Amygdala (tissue), 56 donors: ENCODE measurements around the gene SIL1.
"Not testable (repeated sequence)": the region's sequence is repeated elsewhere in the genome, so short reads cannot be mapped to it uniquely, and the experiment has no call there.

Source experiments
- DNase-seq, 56 donors: peaks; one replicate each; lab custom pipeline; 2025; lab: John Stamatoyannopoulos, UW

The SIL1 gene

GRCh38 chr5:138935466-138935865 lies 262.7 kb downstream of the SIL1 start:
- no peak for DNase-seq

GRCh38 chr5:138934971-138935370 lies 263.2 kb downstream of the SIL1 start:
- no peak for DNase-seq

- no peak for DNase-seq
Measured at GRCh38 chr5:138933522-138934290, 264.5 kb downstream of the SIL1 start.

DNA sequence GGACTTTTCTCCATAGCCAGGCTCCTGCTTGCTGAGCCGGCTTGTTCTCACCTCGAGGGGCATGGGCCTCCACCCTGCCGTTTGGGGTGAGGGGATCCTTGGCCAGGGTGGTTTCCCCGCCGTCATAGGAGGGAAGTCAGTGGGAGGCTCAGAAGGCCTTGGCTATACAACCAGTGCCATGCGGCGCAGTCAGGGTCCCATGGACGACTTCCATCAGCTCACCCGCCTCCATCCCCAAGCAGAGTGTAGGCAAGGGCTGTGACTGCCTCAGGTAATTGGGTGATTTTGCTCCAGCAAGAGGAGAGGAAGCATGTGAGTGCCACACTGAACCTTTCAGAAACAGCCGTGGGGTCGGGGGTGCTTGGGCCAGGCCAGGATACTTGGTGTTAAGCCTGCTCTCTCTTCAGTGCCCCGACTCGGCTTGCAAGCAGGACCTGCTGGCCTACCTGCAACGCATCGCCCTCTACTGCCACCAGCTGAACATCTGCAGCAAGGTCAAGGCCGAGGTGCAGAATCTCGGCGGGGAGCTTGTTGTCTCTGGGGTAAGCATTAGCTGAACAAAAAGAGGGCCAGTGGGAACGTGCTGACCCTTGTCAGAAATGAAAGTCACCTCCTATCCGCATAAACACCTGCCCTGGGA lies 265.9 kb downstream of the SIL1 start:
- DNase-seq, result no peak

GRCh38 chr5:138930371-138931097 lies 267.6 kb downstream of the SIL1 start:
- no peak for DNase-seq

GRCh38 chr5:138929571-138929955 lies 268.6 kb downstream of the SIL1 start:
- no peak for DNase-seq

GRCh38 chr5:138927979-138928378 lies 270.2 kb downstream of the SIL1 start:
- DNase-seq, result peak in 52 of 56 donors; percentile 27 to 93 (median 76)

DNA sequence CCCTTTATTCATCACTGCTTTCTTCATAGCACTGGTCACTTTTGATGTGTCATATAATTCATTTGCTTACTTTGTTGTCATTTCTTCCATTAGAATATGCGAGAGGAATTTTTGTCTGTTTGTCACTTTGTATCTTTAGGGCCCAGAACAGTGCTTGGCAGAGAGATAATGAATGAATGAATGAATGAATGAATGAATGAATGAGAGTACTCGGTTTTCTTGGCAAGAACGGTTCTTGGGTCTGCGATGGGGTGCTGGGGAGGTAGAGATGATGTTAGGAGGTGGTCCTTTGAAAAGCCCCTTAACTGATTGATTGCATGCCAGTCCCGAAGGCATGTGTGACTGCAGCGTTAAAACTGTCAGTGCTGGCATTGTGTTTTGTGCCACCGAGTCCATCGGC lies 270.6 kb downstream of the SIL1 start:
- DNase-seq, result no peak

- DNase-seq, result no peak
Measured at GRCh38 chr5:138926688-138927448, 271.3 kb downstream of the SIL1 start.

DNA sequence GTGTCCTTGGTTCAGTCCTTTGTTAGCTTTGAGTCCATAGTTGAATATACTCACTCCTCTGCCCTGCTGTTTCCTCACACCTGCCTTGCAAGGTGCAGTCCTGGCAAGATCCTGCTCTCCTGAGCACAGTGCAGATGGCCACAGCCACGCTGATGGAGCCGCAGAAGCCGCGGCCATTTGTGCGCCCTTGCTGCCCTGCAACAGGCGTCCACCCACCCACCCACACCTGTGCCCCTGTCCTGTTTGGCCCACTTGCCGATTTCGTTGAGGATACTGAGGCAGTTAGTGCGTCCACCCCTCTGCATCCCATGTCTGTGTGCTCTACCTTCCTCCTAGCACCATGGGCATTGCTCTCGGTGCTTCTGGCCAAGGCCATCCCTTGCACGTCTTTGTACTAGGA lies 271.9 kb downstream of the SIL1 start:
- no peak for DNase-seq

DNA sequence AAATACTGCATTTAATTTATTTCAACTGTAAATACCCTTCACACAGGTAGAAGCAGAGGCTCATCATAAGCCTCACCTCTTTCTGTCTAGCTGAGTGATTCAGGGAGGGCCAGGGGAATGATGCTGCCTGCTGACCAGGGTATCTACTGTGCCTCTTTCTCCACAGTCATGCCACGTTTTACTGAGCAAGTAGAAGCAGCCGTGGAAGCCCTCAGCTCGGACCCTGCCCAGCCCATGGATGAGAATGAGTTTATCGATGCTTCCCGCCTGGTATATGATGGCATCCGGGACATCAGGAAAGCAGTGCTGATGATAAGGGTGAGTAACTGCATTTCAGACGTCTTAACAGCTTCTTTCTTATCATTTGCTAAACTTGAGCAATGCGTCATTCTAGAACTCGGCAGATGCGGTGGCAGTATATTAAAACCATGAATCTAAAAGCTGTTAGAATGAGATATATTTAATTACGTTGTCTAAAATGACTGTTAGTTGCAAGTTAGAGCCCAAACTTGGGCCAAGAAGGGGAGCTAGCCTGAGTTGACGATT lies 273.0 kb downstream of the SIL1 start:
- DNase-seq, result no peak

GRCh38 chr5:138922494-138922893 lies 275.7 kb downstream of the SIL1 start:
- DNase-seq, result no peak

DNA sequence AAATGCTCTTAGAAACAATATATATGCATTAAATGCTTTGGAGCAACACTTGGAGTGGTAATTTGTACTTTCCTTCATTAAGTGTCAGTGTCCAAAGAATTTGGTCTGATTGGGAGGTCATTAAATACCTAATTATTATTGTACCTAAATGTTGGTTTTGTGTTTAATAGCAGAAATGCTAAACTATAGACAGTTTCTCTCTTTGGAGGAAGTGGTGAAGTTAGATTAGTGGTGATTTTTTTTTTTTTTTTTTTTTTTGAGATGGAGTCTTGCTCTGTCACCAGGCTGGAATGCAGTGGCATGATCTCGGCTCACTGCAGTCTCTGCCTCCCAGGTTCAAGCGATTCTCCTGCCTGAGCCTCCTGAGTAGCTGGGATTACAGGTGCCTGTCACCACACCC lies 276.8 kb downstream of the SIL1 start:
- DNase-seq, result not testable (repeated sequence)

GRCh38 chr5:138920181-138920580 lies 278.0 kb downstream of the SIL1 start:
- no peak for DNase-seq

GRCh38 chr5:138918686-138919085 lies 279.5 kb downstream of the SIL1 start:
- no peak for DNase-seq

DNA sequence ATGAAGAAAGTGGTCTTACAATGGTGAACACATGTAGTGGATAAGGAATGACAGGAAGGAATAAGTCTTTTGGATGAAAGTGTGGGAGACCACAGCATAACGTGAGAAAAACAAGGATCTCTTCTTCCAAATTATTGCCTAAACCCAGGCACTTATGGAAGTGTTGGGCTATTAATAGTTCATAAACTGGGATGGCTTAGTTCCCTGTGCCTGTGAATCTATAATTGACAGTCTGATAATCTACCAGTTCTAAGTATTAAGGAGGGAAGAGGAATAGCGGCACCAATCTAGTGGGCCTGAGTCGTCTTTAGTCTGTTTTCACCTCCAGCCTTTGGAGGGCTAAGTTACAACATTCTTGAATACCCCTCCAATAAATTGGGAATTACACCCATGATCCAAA lies 283.8 kb downstream of the SIL1 start:
- no peak for DNase-seq

DNA sequence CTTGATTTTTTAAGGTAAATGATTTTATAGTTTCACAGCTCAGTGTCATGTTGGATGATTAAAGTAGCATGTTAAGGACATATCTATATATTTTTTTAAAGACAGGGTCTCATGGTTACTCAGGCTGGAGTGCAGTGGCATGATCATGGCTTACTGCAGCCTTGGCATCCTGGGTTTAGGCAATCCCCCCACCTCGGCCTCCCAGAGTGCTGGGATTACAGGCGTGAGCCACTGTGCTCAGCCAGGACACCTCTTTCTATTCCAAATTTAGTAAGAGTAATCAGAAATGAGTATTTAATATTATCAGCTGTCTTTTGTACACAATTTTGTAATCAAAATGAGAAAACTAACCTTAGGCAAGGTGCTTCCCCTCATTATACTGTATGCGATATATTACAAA lies 284.4 kb downstream of the SIL1 start:
- DNase-seq, result no peak

DNA sequence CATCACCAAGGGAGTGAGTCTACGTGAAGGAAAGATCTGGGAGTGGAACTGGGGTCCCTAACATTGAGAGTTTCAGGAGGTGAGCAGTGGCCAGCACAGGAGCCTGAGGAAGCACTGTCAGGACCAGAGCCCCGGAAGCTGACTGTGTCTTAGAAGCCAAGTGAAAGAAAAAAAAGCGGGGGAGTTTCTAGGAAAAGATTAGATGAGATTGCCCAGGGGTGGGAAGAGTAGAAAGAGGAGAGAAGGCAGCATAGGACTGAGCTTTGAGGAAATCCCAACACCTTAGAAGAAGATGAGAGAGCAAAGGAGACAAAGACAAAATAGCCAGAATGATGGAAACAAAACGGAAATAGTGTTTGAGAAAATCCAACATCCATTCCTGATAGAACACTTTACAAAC lies 286.1 kb downstream of the SIL1 start:
- DNase-seq, result no peak

GRCh38 chr5:138911441-138911840 lies 286.7 kb downstream of the SIL1 start:
- no peak for DNase-seq

DNA sequence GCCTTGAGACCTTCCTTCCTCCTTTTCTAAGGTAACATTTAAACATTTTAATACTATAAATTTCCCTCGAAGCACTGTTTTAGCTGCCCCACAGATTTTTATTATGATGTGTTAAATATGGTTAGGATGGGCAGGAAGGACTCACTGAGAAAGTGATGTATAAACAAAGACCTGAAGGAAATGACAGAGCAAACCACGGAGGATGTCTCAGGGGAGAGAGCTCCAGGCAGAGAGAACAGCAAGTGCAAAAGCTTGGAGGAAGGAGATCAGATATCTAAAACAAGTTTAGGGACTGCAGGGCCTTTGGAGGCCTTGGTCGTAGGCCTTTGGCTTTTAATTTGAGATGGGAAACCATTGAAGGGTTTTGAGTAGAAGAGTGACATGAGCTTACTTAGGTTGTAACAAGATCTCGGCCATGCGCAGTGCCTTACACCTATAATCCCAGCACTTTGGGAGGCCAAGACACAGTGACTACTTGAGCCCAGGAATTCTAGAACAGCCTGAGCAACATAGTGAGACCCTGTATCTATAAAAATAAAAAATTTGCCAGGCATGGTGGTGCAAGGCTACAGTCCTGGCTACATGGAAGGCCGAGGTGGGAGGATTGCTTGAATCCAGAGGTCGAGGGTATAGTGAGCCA lies 287.5 kb downstream of the SIL1 start:
- DNase-seq, result no peak
